A673 (cell line): ENCODE results near the gene MUC12.

ENCODE experiments used
- CTCF ChIP-seq: fragments of 300-800, 200-600 bp; sonication (generic); conservative IDR thresholded peaks from 2 replicates; pipeline ENCODE4 v1.5.1; 2017; ENCODE audit warnings: low read depth, mild to moderate bottlenecking, antibody characterized with exemption, low read length, moderate library complexity, mixed read lengths
- EZH2 ChIP-seq: fragments of 200-600 bp; sonication (generic); IDR thresholded peaks from 2 replicates; pipeline ENCODE4 v1.6.1; 2017; ENCODE audit warnings: borderline replicate concordance, low read depth, mild to moderate bottlenecking, mixed read lengths, antibody characterized with exemption, low read length; ENCODE audit not compliant: poor library complexity, severe bottlenecking

DNA sequence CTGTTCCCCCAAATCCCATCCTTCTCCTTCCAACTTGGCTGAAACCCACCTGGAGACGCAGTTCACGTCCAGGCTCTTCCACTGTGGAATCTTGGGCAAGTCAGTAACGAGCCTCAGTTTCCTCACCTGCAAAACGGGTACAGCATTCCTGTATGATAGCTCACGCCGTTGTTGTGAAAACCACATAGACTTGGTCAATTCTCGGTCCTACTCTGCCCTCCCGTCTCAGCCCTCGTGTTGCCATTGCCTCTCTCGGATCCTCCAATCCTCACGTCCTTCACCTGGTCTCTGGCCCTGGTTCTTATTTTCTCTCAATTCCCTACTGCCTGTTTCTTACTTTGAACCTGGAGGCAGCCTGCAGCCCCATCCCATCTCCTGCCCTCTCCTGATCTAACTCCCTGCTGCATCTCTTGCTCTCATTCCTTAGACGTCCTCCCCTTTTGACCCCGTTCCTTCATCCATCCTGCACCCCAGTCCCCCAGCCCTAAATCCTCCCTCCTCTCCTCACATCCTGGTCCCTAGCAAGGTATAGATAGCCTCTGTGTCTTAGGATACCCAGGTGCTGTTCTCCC, 2.0 kb upstream of the MUC12 start:
- TF ChIP-seq CTCF (no peak), EZH2 (no peak)
